ENCODE data around the gene BMPR2. TPM values are rescaled to one million over a fixed set of nuclear protein-coding genes. Genes with fewer than 3 reads are reported as not detected.
"Not testable (repeated sequence)": the region's sequence is repeated elsewhere in the genome, so short reads cannot be mapped to it uniquely, and the experiment has no call there.

BMPR2 gene
- polyA plus RNA-seq, 3 donors from 2014 or later, result 1.4 to 5.4 (median 2.8) TPM

DNA sequence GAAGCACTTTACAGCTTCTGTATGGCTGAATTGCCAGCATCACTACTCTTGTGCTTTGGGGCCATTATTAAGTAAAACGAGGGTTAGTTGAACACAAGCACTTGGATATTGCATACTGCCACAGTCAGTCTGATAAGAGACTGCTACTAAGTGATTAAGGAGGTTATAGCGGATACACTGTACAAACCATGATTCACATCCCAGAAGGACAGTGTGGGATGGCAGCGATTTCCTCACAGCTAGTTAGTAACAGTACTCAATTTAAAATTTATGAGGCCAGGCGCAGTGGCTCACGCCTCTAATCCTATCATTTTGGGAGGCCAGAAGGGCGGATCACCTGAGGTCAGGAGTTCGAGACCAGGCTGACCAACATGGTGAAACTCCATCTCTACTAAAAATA lies 2.6 kb upstream of the BMPR2 start:
- H3K27me3 Mint-ChIP-seq (ENCODE audit: low read depth in 3 of 3), result peaks cover 13 to 23% (median 22%) of the 10 kb centered on the region in 3 donors
- no peaks in the 10 kb centered on the region for H3K36me3 Mint-ChIP-seq
- H3K9me3 Mint-ChIP-seq, result no peaks in the 10 kb centered on the region
- H3K4me3 Mint-ChIP-seq, result peak overlapping the region in 4 of 5 donors; percentile 33 to 61 (median 42)
- DNase-seq, result no peak
- peaks cover 22 to 24% of the 10 kb centered on the region in 2 donors for H3K4me1 Mint-ChIP-seq
- H3K27ac Mint-ChIP-seq, result no peak overlapping the region

DNA sequence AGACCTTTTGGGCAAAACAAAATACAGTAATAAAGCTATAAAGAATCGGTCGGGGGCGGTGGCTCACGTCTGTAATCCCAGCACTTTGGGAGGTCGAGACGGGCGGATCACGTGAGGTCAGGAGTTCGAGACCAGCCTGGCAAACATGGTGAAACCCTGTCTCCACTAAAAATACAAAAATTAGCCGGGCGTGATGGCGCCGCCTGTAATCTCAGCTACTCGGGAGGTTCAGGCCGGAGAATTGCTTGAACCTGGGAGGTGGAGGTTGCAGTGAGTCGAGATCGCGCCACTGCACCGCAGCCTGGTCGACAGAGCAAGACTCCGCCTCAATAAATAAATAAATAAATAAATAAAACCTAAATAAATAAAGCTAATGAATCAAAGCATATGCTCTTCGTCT lies 1.7 kb upstream of the BMPR2 start:
- H3K4me3 Mint-ChIP-seq, result peak overlapping the region; percentile 95 to 99 (median 97)
- H3K4me1 Mint-ChIP-seq, result peaks cover 28 to 33% of the 10 kb centered on the region in 2 donors
- H3K9me3 Mint-ChIP-seq, H3K27ac Mint-ChIP-seq, DNase-seq, H3K36me3 Mint-ChIP-seq: not testable (repeated sequence)
- H3K27me3 Mint-ChIP-seq (ENCODE audit: low read depth in 3 of 3), result peaks cover 13 to 23% (median 22%) of the 10 kb centered on the region in 3 donors

DNA sequence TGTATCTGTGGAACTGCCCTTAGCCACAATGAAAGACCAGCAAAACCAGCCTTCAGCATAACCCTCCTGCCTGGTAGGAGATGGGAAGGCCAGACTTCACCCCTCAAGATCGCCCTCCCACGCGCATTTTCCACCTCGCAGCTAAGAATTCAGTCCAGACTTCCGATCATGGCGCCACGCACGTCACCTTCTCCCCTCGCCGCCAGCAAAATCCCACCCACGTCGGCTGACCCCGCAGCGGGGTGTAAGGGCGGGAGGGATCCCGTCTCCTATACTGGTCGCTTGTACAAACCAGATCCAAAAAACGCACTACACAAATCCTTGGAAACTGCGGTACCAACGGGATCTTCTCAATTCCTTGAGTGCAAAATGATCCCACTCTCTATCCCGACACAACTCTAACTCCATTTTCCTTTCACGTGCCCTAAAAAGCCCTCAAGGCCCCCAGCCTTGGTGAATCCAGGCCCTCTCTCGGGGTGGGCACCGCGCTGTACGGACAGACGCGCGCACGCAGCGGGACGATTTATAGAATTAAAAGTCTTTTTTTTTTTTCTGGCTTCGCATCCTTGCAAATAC lies 1.0 kb upstream of the BMPR2 start:
- peaks cover 13 to 23% (median 22%) of the 10 kb centered on the region in 3 donors for H3K27me3 Mint-ChIP-seq (ENCODE audit: low read depth in 3 of 3)
- peak overlapping the region; percentile 95 to 99 (median 97) for H3K4me3 Mint-ChIP-seq
- peaks cover 36 to 40% of the 10 kb centered on the region in 2 donors for H3K4me1 Mint-ChIP-seq
- DNase-seq, result peak; percentile 32 to 41 (median 37)
- no peaks in the 10 kb centered on the region for H3K9me3 Mint-ChIP-seq
- no peaks in the 10 kb centered on the region for H3K36me3 Mint-ChIP-seq
- H3K27ac Mint-ChIP-seq, result peak overlapping the region; percentile 73 to 94 (median 88)

DNA sequence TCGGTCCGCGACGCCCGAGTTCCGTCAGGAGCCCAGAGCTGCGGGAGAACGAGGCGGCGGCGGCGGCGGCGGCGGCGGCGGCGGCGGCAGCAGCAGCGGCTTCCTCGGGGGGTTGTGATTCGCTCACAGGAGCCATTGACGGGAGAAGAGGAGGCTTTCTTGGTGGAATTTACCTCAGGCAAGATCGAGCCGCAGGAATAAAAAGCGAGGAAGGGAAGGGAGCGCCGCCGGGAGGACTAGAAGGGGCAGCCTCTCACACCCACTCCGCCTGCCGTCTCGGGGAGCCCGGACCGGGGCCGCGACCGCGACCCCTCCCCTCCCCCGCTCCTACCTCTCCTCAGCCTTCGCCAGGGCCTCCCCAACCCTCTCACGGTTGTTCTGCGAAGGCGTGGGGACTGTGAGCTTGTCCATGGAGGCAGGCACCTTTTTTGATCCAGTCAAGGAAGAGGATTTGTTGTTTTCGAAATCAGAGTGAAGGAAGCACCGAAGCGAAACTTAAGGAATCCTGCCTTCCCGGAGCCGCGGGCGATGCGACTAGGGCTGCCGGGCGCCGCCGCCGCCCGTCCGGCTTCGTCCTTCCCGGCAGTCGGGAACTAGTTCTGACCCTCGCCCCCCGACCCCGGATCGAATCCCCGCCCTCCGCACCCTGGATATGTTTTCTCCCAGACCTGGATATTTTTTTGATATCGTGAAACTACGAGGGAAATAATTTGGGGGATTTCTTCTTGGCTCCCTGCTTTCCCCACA lies 506 bp downstream of the BMPR2 start:
- peaks cover 42 to 50% of the 10 kb centered on the region in 2 donors for H3K4me1 Mint-ChIP-seq
- H3K9me3 Mint-ChIP-seq, result no peaks in the 10 kb centered on the region
- peak overlapping the region; percentile 95 to 99 (median 97) for H3K4me3 Mint-ChIP-seq
- DNase-seq, result peak in 1 of 3 donors; percentile 46
- H3K27ac Mint-ChIP-seq, result peak overlapping the region; percentile 70 to 95 (median 90)
- H3K36me3 Mint-ChIP-seq, result no peaks in the 10 kb centered on the region
- H3K27me3 Mint-ChIP-seq (ENCODE audit: low read depth in 3 of 3), result peaks cover 13 to 23% (median 22%) of the 10 kb centered on the region in 3 donors

DNA sequence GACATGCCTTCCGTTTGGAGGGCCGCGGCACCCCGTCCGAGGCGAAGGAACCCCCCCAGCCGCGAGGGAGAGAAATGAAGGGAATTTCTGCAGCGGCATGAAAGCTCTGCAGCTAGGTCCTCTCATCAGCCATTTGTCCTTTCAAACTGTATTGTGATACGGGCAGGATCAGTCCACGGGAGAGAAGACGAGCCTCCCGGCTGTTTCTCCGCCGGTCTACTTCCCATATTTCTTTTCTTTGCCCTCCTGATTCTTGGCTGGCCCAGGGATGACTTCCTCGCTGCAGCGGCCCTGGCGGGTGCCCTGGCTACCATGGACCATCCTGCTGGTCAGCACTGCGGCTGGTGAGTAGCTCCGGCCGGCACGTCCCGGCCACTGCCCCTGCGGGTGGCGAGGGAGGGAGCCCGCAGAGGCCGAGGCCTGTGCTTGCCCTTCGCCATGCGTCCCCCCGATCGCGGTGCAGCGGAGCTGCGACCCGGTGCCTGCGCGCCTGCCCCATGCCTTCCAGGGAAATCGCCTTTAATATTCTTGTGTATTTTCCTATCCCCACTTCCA lies 1.2 kb downstream of the BMPR2 start:
- peak overlapping the region; percentile 95 to 99 (median 97) for H3K4me3 Mint-ChIP-seq
- H3K36me3 Mint-ChIP-seq, result no peaks in the 10 kb centered on the region
- peak overlapping the region; percentile 70 to 95 (median 90) for H3K27ac Mint-ChIP-seq
- H3K27me3 Mint-ChIP-seq (ENCODE audit: low read depth in 3 of 3), result peaks cover 13 to 23% (median 22%) of the 10 kb centered on the region in 3 donors
- H3K4me1 Mint-ChIP-seq, result peaks cover 42 to 50% of the 10 kb centered on the region in 2 donors
- DNase-seq, result peak in 2 of 3 donors; percentile 8 to 12
- H3K9me3 Mint-ChIP-seq, result no peaks in the 10 kb centered on the region

GRCh38 chr2:202378001-202378400 lies 1.9 kb downstream of the BMPR2 start:
- H3K9me3 Mint-ChIP-seq, result no peaks in the 10 kb centered on the region
- peak overlapping the region; percentile 95 to 99 (median 97) for H3K4me3 Mint-ChIP-seq
- H3K36me3 Mint-ChIP-seq, result no peaks in the 10 kb centered on the region
- no peak for DNase-seq
- H3K27ac Mint-ChIP-seq, result peak overlapping the region; percentile 34 to 80 (median 72)
- H3K4me1 Mint-ChIP-seq, result peaks cover 42 to 50% of the 10 kb centered on the region in 2 donors
- peaks cover 13 to 23% (median 22%) of the 10 kb centered on the region in 3 donors for H3K27me3 Mint-ChIP-seq (ENCODE audit: low read depth in 3 of 3)

DNA sequence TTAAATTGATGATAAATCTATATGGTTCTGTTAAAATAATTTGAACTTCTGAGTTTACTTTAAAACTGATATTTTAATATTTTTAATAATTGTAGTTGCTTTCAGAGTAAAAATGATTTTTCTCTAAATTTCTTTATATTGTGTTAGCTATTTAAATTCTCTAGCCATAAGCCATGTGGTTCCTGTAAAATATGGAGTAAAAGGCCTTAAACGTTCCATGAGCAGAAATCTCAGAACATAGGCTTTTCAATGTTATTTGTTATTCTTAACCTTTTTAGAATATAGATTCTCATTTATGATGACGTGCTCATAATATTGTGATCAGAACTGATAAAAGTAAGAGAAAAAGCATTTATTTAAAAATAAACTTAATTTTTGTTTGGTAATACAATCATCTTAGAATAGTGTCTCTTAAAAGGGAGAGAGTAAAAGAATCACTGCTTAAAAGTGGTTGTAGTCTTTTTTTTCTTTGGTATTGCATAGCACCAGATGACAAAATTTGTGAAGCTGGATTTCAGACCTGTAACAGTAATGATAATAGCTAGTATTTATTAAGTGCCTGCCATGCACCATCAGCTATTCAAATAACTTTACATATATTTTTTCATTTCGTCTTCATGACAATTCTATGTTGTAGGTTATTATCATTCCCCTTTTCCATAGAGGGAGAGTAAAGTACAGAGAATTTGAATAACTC lies 2.7 kb downstream of the BMPR2 start:
- DNase-seq, result no peak
- Mint-ChIP-seq H3K9me3 (no peaks in the 10 kb centered on the region), H3K27me3 (ENCODE audit: low read depth in 3 of 3) (peaks cover 13 to 23% (median 20%) of the 10 kb centered on the region in 3 donors), H3K27ac (peak overlapping the region in 5 of 6 donors; percentile 2 to 77 (median 73)), H3K36me3 (no peaks in the 10 kb centered on the region), H3K4me3 (peak overlapping the region; percentile 95 to 99 (median 97)), H3K4me1 (peaks cover 42 to 50% of the 10 kb centered on the region in 2 donors)

- H3K27ac Mint-ChIP-seq, result no peak overlapping the region
- no peak for DNase-seq
- H3K4me3 Mint-ChIP-seq, result no peak overlapping the region
- H3K36me3 Mint-ChIP-seq, result peaks cover 0 to 4% (median 2%) of the 10 kb centered on the region in 3 donors
- H3K4me1 Mint-ChIP-seq, result peaks cover 30 to 61% of the 10 kb centered on the region in 2 donors
- H3K9me3 Mint-ChIP-seq, result no peaks in the 10 kb centered on the region
- no peaks in the 10 kb centered on the region for H3K27me3 Mint-ChIP-seq (ENCODE audit: low read depth in 3 of 3)
Measured at GRCh38 chr2:202382684-202383083, 6.6 kb downstream of the BMPR2 start.

DNA sequence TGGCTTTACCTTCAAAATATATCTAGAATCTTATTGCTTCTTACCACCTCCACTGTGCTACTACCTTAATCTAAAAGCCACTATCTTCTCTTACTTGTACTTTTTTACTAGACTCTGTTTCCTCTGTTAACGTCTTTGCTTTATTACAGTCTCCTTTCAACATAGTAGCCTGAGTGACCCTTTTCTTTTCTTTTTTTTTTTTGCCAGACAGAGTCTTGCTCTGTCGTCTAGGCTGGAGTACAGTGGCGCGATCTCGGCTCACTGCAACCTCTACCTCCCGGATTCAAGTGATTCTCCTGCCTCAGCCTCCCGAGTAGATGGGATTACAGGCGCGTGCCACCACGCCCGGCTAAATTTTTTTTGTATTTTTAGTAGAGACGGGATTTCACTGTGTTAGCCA lies 10.4 kb downstream of the BMPR2 start:
- not testable (repeated sequence) for DNase-seq; H3K9me3 Mint-ChIP-seq; H3K27ac Mint-ChIP-seq; H3K4me3 Mint-ChIP-seq; H3K36me3 Mint-ChIP-seq; H3K27me3 Mint-ChIP-seq (ENCODE audit: low read depth in 3 of 3)
- peaks cover 3 to 29% of the 10 kb centered on the region in 2 donors for H3K4me1 Mint-ChIP-seq

DNA sequence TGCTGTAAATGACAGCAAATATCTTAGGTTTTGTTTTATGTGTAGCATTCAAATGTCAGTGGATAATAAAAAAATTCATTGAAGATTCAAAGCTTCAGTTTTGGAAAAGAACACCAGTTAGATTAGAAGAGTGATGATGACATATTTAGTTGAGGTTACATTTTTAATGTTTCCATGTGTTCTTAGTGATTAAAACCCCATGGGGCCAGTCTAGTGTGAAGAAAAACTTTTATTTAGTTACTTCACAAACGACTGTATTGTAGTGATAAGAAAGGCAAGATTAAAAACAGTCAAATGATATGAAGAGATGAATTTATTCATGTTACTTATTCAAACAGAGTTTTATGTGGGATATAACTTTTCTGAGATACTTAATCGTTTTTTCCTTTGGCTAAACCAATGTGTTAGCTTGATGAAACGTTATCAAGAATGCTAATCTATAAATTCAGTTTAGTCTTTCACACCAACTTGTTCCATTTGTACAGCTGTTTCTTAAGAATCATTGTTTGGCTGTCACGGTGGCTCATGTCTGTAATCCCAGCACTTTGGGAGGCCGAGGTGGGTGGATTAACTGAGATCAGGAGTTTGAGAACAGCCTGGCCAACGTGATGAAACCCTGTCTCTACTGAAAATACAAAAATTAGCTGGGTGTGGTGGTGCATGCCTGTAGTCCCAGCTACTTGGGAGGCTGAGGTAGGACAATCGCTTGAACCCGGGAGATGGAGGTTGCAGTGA lies 11.6 kb downstream of the BMPR2 start:
- no peaks in the 10 kb centered on the region for H3K9me3 Mint-ChIP-seq
- H3K27me3 Mint-ChIP-seq (ENCODE audit: low read depth in 3 of 3), result no peaks in the 10 kb centered on the region
- peaks cover 0 to 4% (median 2%) of the 10 kb centered on the region in 3 donors for H3K36me3 Mint-ChIP-seq
- no peak for DNase-seq
- no peak overlapping the region for H3K4me3 Mint-ChIP-seq
- no peak overlapping the region for H3K27ac Mint-ChIP-seq
- peaks cover 2 to 27% of the 10 kb centered on the region in 2 donors for H3K4me1 Mint-ChIP-seq

- Mint-ChIP-seq H3K4me1 (peaks cover 4 to 10% of the 10 kb centered on the region in 2 donors), H3K27ac (no peak overlapping the region), H3K4me3 (no peak overlapping the region), H3K36me3 (no peaks in the 10 kb centered on the region), H3K9me3 (no peaks in the 10 kb centered on the region), H3K27me3 (ENCODE audit: low read depth in 3 of 3) (no peaks in the 10 kb centered on the region)
- no peak for DNase-seq
Measured at GRCh38 chr2:202400941-202401340, 24.8 kb downstream of the BMPR2 start.

DNA sequence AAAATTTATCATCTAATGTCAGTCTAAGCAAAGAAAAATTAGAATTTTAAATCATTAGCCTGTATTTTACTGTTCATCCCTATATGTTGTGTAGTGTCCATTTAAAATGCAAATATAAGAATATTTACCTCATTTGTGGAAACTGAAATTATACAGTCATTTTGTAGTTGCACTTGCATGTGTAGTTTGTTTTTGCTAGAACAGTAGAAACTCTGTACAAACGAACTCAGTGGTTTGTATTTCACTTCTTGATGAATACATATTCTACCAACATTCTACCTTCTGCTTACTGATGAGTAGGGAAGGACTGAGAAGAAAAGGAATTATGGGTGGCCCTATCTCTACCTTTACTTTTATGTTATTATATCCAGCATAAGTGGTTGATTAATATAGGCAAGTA lies 29.7 kb downstream of the BMPR2 start:
- Mint-ChIP-seq H3K4me1 (peaks cover 7 to 9% of the 10 kb centered on the region in 2 donors), H3K9me3 (no peaks in the 10 kb centered on the region), H3K4me3 (no peak overlapping the region), H3K27me3 (ENCODE audit: low read depth in 3 of 3) (no peaks in the 10 kb centered on the region), H3K27ac (no peak overlapping the region), H3K36me3 (no peaks in the 10 kb centered on the region)
- no peak for DNase-seq

- Mint-ChIP-seq H3K36me3 (no peaks in the 10 kb centered on the region), H3K27ac (no peak overlapping the region), H3K27me3 (ENCODE audit: low read depth in 3 of 3) (no peaks in the 10 kb centered on the region), H3K9me3 (no peaks in the 10 kb centered on the region), H3K4me1 (peaks cover 6 to 9% of the 10 kb centered on the region in 2 donors), H3K4me3 (no peak overlapping the region)
- no peak for DNase-seq
Measured at GRCh38 chr2:202406445-202406978, 30.4 kb downstream of the BMPR2 start.
